H9 (cell line): ENCODE measurements around the gene LARP6. TPM values are rescaled to one million over a fixed set of nuclear protein-coding genes. Genes with fewer than 3 reads are reported as not detected.

Source experiments
- DNase-seq: peaks from one replicate; pipeline ENCODE4 v3.0.0-alpha.2; 2017
- H2AFZ ChIP-seq: one replicate; pipeline ENCODE4 v1.6.1; 2013; ENCODE audit warnings: mild to moderate bottlenecking, low read length, control low read depth, moderate library complexity
- H2AK5ac ChIP-seq: 2 replicates; pipeline ENCODE4 v1.6.1; 2013; ENCODE audit warnings: low read length, control low read depth, mixed read lengths; ENCODE audit not compliant: insufficient read length
- H2BK120ac ChIP-seq: one replicate; pipeline ENCODE4 v1.6.1; 2013; ENCODE audit warnings: low read depth, mild to moderate bottlenecking, low read length, control low read depth, inconsistent platforms; ENCODE audit not compliant: poor library complexity, severe bottlenecking
- H2BK12ac ChIP-seq: 2 replicates; pipeline ENCODE4 v1.6.1; 2013; ENCODE audit warnings: low read length, control low read depth, mixed read lengths, low read depth; ENCODE audit not compliant: insufficient read length
- H2BK15ac ChIP-seq: 2 replicates; pipeline ENCODE4 v1.6.1; 2013; ENCODE audit warnings: low read depth, low read length, control low read depth
- H2BK20ac ChIP-seq: one replicate; pipeline ENCODE4 v1.6.1; 2013; ENCODE audit warnings: low read depth, mild to moderate bottlenecking, low read length, control low read depth, inconsistent platforms; ENCODE audit not compliant: poor library complexity, severe bottlenecking
- H2BK5ac ChIP-seq: 2 replicates; pipeline ENCODE4 v1.6.1; 2013; ENCODE audit warnings: low read length, control low read depth, mixed read lengths; ENCODE audit not compliant: insufficient read length
- H3K14ac ChIP-seq: 2 replicates; pipeline ENCODE4 v1.6.1; 2013; ENCODE audit warnings: low read length, control low read depth; ENCODE audit not compliant: insufficient read depth
- H3K18ac ChIP-seq: 2 replicates; pipeline ENCODE4 v1.6.1; 2013; ENCODE audit warnings: low read depth, mild to moderate bottlenecking, mixed read lengths, low read length, control low read depth; ENCODE audit not compliant: insufficient read length
- H3K23ac ChIP-seq: 2 replicates; pipeline ENCODE4 v1.6.1; 2013; ENCODE audit warnings: low read length, control low read depth, mixed read lengths, low read depth; ENCODE audit not compliant: insufficient read length
- H3K23me2 ChIP-seq: 2 replicates; pipeline ENCODE4 v1.6.1; 2013; ENCODE audit warnings: low read depth, mild to moderate bottlenecking, mixed read lengths, low read length, control low read depth; ENCODE audit not compliant: insufficient read length, poor library complexity, severe bottlenecking
- H3K27ac ChIP-seq: 2 replicates; pipeline ENCODE4 v1.5.1; 2013; ENCODE audit warnings: low read length, control low read depth, mixed read lengths, low read depth; ENCODE audit not compliant: insufficient read length
- H3K27me3 ChIP-seq: 2 replicates; pipeline ENCODE4 v1.6.1; 2013; ENCODE audit warnings: low read length, control low read depth, inconsistent platforms; ENCODE audit not compliant: insufficient read depth
- H3K4ac ChIP-seq: 2 replicates; pipeline ENCODE4 v1.6.1; 2013; ENCODE audit warnings: low read depth, mild to moderate bottlenecking, control low read depth, inconsistent platforms, low read length, moderate library complexity
- H3K4me1 ChIP-seq: 2 replicates; pipeline ENCODE4 v1.6.1; 2013; ENCODE audit warnings: low read length, control low read depth, inconsistent platforms; ENCODE audit not compliant: insufficient read depth
- H3K4me2 ChIP-seq: 2 replicates; pipeline ENCODE4 v1.6.1; 2013; ENCODE audit warnings: low read length, control low read depth, mixed read lengths; ENCODE audit not compliant: insufficient read length, insufficient read depth
- H3K56ac ChIP-seq: 2 replicates; pipeline ENCODE4 v1.6.1; 2013; ENCODE audit warnings: low read depth, mild to moderate bottlenecking, mixed read lengths, low read length, control low read depth; ENCODE audit not compliant: insufficient read length
- H3K79me1 ChIP-seq: 2 replicates; pipeline ENCODE4 v1.6.1; 2013; ENCODE audit warnings: low read depth, mild to moderate bottlenecking, moderate library complexity, low read length, control low read depth, inconsistent platforms; ENCODE audit not compliant: insufficient read depth, poor library complexity, severe bottlenecking
- H3K79me2 ChIP-seq: 2 replicates; pipeline ENCODE4 v1.6.1; 2013; ENCODE audit warnings: low read length, control low read depth, inconsistent platforms; ENCODE audit not compliant: insufficient read depth
- H3K9ac ChIP-seq: 2 replicates; pipeline ENCODE4 v1.6.1; 2013; ENCODE audit warnings: low read length, control low read depth, mixed read lengths; ENCODE audit not compliant: insufficient read length; ENCODE audit errors: extremely low read depth
- H3K9me3 ChIP-seq: one replicate; pipeline ENCODE4 v1.6.1; 2013; ENCODE audit warnings: low read depth, low read length, inconsistent platforms; ENCODE audit not compliant: control insufficient read depth
- H3T11ph ChIP-seq: one replicate; pipeline ENCODE4 v1.6.1; 2013; ENCODE audit warnings: mild to moderate bottlenecking, low read length, control low read depth, inconsistent platforms
- H4K20me1 ChIP-seq: one replicate; pipeline ENCODE4 v1.6.1; 2013; ENCODE audit not compliant: control insufficient read depth, insufficient read length, insufficient read depth
- H4K5ac ChIP-seq: 2 replicates; pipeline ENCODE4 v1.6.1; 2013; ENCODE audit warnings: low read depth, mild to moderate bottlenecking, mixed read lengths, low read length, control low read depth; ENCODE audit not compliant: insufficient read length
- H4K8ac ChIP-seq: replicated peaks from 2 replicates; pipeline ENCODE4 v1.6.1; 2013; ENCODE audit warnings: low read length, control low read depth, mixed read lengths, low read depth; ENCODE audit not compliant: insufficient read length
- H4K91ac ChIP-seq: 2 replicates; pipeline ENCODE4 v1.6.1; 2013; ENCODE audit warnings: low read depth, mild to moderate bottlenecking, moderate library complexity, mixed read lengths, low read length, control low read depth; ENCODE audit not compliant: insufficient read length
- H3K27ac Mint-ChIP-seq, 3 experiments: 2 replicates in 2 of 3; 3 replicates in 1 of 3; pipeline ENCODE4 v1.8.0; 2020 to 2021; ENCODE audit warnings: mixed read lengths in 3 of 3, mild to moderate bottlenecking in 1 of 3, moderate library complexity in 1 of 3
- H3K27me3 Mint-ChIP-seq: 2 replicates; pipeline ENCODE4 v1.8.0; 2021; ENCODE audit warnings: low read depth, mild to moderate bottlenecking, moderate library complexity, mixed read lengths
- H3K36me3 Mint-ChIP-seq, 3 experiments: 2 replicates in 2 of 3; 3 replicates in 1 of 3; pipeline ENCODE4 v1.8.0; 2020 to 2021; ENCODE audit warnings: low read depth in 3 of 3, mixed read lengths in 3 of 3; ENCODE audit not compliant: insufficient read depth in 1 of 3
- H3K4me1 Mint-ChIP-seq, 2 experiments: 2 replicates each; pipeline ENCODE4 v1.8.0; 2020; ENCODE audit warnings: mixed read lengths in 2 of 2
- H3K4me3 Mint-ChIP-seq, 2 experiments: 2 replicates in 1 of 2; 3 replicates in 1 of 2; pipeline ENCODE4 v1.8.0; 2020 to 2021; ENCODE audit warnings: mild to moderate bottlenecking in 2 of 2, mixed read lengths in 2 of 2, moderate library complexity in 1 of 2
- H3K9me3 Mint-ChIP-seq, 2 experiments: 2 replicates in 1 of 2; 3 replicates in 1 of 2; pipeline ENCODE4 v1.8.0; 2020; ENCODE audit warnings: mild to moderate bottlenecking in 2 of 2, mixed read lengths in 2 of 2, moderate library complexity in 1 of 2
- WGBS: extraction: QIAGEN DNeasy Blood & Tissue Kit; methylation state at CpG from one replicate; pipeline ENCODE4 v1.1.7; 2013; ENCODE audit warnings: missing lambda C conversion rate, low lambda C conversion rate, mixed read lengths; ENCODE audit not compliant: insufficient read length; ENCODE audit errors: extremely low coverage; 5-methylcytosine and 5-hydroxymethylcytosine counted together
- total RNA-seq: library from RNA; stranded (reverse); gene quantifications from 2 replicates; pipeline ENCODE4 v1.2.1, GENCODE V29; 2021
- TF ChIP-seq, protein P1 (sequence below): fragments of 200-600 bp; sonication (generic); conservative IDR thresholded peaks from 3 replicates; pipeline ENCODE4 v1.8.0; 2021; ENCODE audit warnings: antibody characterized with exemption, mild to moderate bottlenecking

LARP6 gene
- total RNA-seq, 1 experiment from 2014 or later = 18.9 TPM

DNA sequence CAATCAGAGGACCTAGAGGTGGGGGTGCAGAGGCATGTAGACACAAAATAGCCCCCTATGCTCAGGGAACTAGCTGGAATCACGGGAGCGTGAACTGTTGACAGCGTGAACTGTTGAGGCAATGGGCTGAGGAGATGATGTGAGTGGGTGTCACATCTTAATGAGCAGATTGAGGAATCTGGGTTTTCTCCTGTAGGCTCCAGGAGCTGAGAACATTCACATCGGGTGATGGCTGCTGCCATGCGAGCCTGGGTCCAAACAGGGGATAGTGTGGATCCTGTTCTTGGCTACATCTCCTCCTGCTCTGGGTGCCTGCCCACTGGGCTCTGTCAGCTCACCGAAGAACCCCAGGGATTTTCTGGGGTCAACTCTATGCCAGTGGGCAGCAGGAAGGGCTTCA lies 2.1 kb downstream of the LARP6 start:
- no peaks in the 10 kb centered on the region for H3K79me1 ChIP-seq
- no peak overlapping the region for H3K18ac ChIP-seq
- H3K27me3 ChIP-seq = no peaks in the 10 kb centered on the region
- H3K79me2 ChIP-seq = no peaks in the 10 kb centered on the region
- TF ChIP-seq, protein P1, sequence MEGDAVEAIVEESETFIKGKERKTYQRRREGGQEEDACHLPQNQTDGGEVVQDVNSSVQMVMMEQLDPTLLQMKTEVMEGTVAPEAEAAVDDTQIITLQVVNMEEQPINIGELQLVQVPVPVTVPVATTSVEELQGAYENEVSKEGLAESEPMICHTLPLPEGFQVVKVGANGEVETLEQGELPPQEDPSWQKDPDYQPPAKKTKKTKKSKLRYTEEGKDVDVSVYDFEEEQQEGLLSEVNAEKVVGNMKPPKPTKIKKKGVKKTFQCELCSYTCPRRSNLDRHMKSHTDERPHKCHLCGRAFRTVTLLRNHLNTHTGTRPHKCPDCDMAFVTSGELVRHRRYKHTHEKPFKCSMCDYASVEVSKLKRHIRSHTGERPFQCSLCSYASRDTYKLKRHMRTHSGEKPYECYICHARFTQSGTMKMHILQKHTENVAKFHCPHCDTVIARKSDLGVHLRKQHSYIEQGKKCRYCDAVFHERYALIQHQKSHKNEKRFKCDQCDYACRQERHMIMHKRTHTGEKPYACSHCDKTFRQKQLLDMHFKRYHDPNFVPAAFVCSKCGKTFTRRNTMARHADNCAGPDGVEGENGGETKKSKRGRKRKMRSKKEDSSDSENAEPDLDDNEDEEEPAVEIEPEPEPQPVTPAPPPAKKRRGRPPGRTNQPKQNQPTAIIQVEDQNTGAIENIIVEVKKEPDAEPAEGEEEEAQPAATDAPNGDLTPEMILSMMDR = no peak
- no peak overlapping the region for H2BK12ac ChIP-seq
- H3K27ac ChIP-seq = no peak overlapping the region
- no peak overlapping the region for H3T11ph ChIP-seq
- no peak overlapping the region for H2AK5ac ChIP-seq
- no peak overlapping the region for H3K23ac ChIP-seq
- Mint-ChIP-seq H3K4me3 (no peak overlapping the region; a peak in 1 of 5 replicates), H3K36me3 (peaks cover 11 to 14% (median 12%) of the 10 kb centered on the region in 3 experiments), H3K27me3 (peaks cover 24% of the 10 kb centered on the region), H3K27ac (no peak overlapping the region), H3K9me3 (peaks cover 0 to 2% of the 10 kb centered on the region in 2 experiments; a peak in 1 of 5 replicates), H3K4me1 (peaks cover 13 to 16% of the 10 kb centered on the region in 2 experiments)
- no peak overlapping the region for H3K4me2 ChIP-seq
- H2BK20ac ChIP-seq = no peak overlapping the region
- H3K9ac ChIP-seq = no peak overlapping the region
- H2BK120ac ChIP-seq = no peak overlapping the region
- no peaks in the 10 kb centered on the region for H3K4me1 ChIP-seq
- H2BK5ac ChIP-seq = no peak overlapping the region
- no peak overlapping the region for H4K5ac ChIP-seq
- H4K8ac ChIP-seq = no peak overlapping the region
- no peak for DNase-seq
- H3K4ac ChIP-seq = no peak overlapping the region
- WGBS = no CpG with 5 or more reads among the region's 6 CpGs
- H4K91ac ChIP-seq = no peak overlapping the region
- H2AFZ ChIP-seq = no peak overlapping the region
- H3K9me3 ChIP-seq = no peaks in the 10 kb centered on the region
- H3K56ac ChIP-seq = no peak overlapping the region
- peaks cover 12% of the 10 kb centered on the region for H3K23me2 ChIP-seq
- H4K20me1 ChIP-seq = no peaks in the 10 kb centered on the region
- no peak overlapping the region for H3K14ac ChIP-seq
- no peak overlapping the region for H2BK15ac ChIP-seq
